Vein endothelial cell (primary cell): Measurements from ENCODE around the gene YIPF6. TPM values are rescaled to one million over a fixed set of nuclear protein-coding genes. Genes with fewer than 3 reads are reported as not detected.

Source experiments
- small RNA-seq: library from RNA; depleted of rRNA; stranded (forward); fragments of <200 nt; gene quantifications from one replicate; pipeline ENCODE3, GENCODE V24; 2012
- total RNA-seq: library from RNA; depleted of rRNA; stranded (reverse); fragments of >200 nt; gene quantifications from 2 replicates; pipeline ENCODE4 v1.2.3, GENCODE V29; 2012

YIPF6 gene
- total RNA-seq, result 24.2 and 30.4 TPM in 2 replicates

GRCh38 chrX:68498508-68499379 is at the start of gene YIPF6:
Gene YIPF6, plus strand, starts transcription at chrX:68499051. Its CDS starts 16 bp downstream, at chrX:68499067.

Small RNAs within 50 kb of the gene (small RNA-seq; reads per million reads assigned to genes)
- 0.08 reads per million for gene RNU6-245P

Other genes with a start within 250 kb of the YIPF6 start
- 5.2 and 7.5 TPM in 2 replicates for gene OPHN1, start 65.6 kb upstream of the YIPF6 start, total RNA-seq
- gene STARD8, start 148.6 kb downstream of the YIPF6 start, total RNA-seq, result 9.3 and 11.4 TPM in 2 replicates